Peyer's patch (tissue), 4 donors: ENCODE measurements around the gene ECM1. TPM values are rescaled to one million over a fixed set of nuclear protein-coding genes. Genes with fewer than 3 reads are reported as not detected.

Experiments
- DNase-seq, 3 donors: peaks; one replicate each; pipeline ENCODE4 v3.0.0-alpha.2; 2017 to 2019
- H3K27ac ChIP-seq, 4 donors: fragments of 200-600 bp; sonication (generic); one replicate each; pipeline ENCODE4 v1.5.1; 2016 to 2019
- H3K27me3 ChIP-seq, 2 donors: fragments of 200-600 bp; sonication (generic); one replicate each; pipeline ENCODE4 v1.5.1; 2019
- H3K36me3 ChIP-seq, 3 donors: fragments of 200-600 bp; sonication (generic); one replicate each; pipeline ENCODE4 v1.5.1; 2016 to 2019
- H3K4me1 ChIP-seq, 4 donors: fragments of 200-600 bp; sonication (generic); one replicate each; pipeline ENCODE4 v1.5.1; 2016 to 2019
- H3K4me3 ChIP-seq, 4 donors: fragments of 200-600 bp; sonication (generic); 1 replicate in 3 of 4; 2 replicates in 1 of 4; pipeline ENCODE4 v1.5.1; 2016 to 2019; ENCODE audit warnings: mild to moderate bottlenecking in 1 of 4
- H3K9me3 ChIP-seq, 4 donors: fragments of 200-600 bp; sonication (generic); one replicate each; pipeline ENCODE4 v1.5.1; 2016 to 2019; ENCODE audit warnings: mild to moderate bottlenecking in 1 of 4
- CTCF ChIP-seq, 6 experiments: fragments of 450-650 bp in 4 of 6; fragments of 200-600 bp in 2 of 6; sonication (generic) in 1 of 6; IDR thresholded peaks; one replicate each; pipeline ENCODE4 v1.5.1; 2017 to 2019; ENCODE audit warnings: antibody characterized with exemption in 6 of 6, mild to moderate bottlenecking in 3 of 6, moderate library complexity in 1 of 6
- POLR2A ChIP-seq, 2 donors: fragments of 450-650 bp; IDR thresholded peaks; one replicate each; pipeline ENCODE4 v1.5.1; 2017; ENCODE audit warnings: antibody characterized with exemption in 2 of 2, mild to moderate bottlenecking in 2 of 2, moderate library complexity in 2 of 2
- total RNA-seq, 4 donors: library from RNA; depleted of rRNA; stranded (reverse); fragments of >200 nt; gene quantifications; one replicate each; pipeline ENCODE4 v1.1.0, GENCODE V29; 2016

Gene ECM1
- total RNA-seq, 4 donors from 2014 or later = 1.4 to 11.6 (median 9.6) TPM

- no peaks in the 10 kb centered on the region for H3K36me3 ChIP-seq
- TF ChIP-seq CTCF (IDR thresholded peaks at IDR 0.05) = no peak
- TF ChIP-seq POLR2A (IDR thresholded peaks at IDR 0.05) = no peak
- no peaks in the 10 kb centered on the region for H3K9me3 ChIP-seq
- H3K4me3 ChIP-seq = no peak overlapping the region
- no peaks in the 10 kb centered on the region for H3K27me3 ChIP-seq
- H3K4me1 ChIP-seq = peaks cover 0 to 12% (median 0%) of the 10 kb centered on the region in 4 donors
- H3K27ac ChIP-seq = peak overlapping the region in 1 of 4 donors; percentile 48
- no peak for DNase-seq
Measured at GRCh38 chr1:150529017-150529416, 21.1 kb downstream of the ECM1 start.

GRCh38 chr1:150530491-150531159 lies 22.7 kb downstream of the ECM1 start:
- Histone ChIP-seq H3K27ac (no peak overlapping the region), H3K36me3 (no peaks in the 10 kb centered on the region), H3K4me1 (peaks cover 0 to 12% (median 0%) of the 10 kb centered on the region in 4 donors), H3K4me3 (no peak overlapping the region), H3K9me3 (no peaks in the 10 kb centered on the region), H3K27me3 (no peaks in the 10 kb centered on the region)
- no peak for DNase-seq
- no peak for TF ChIP-seq CTCF (IDR thresholded peaks at IDR 0.05)
- TF ChIP-seq POLR2A (IDR thresholded peaks at IDR 0.05) = no peak

GRCh38 chr1:150532860-150533259 lies 25.0 kb downstream of the ECM1 start:
- no peak overlapping the region for H3K4me3 ChIP-seq
- H3K36me3 ChIP-seq = no peaks in the 10 kb centered on the region
- H3K4me1 ChIP-seq = peaks cover 0 to 12% (median 0%) of the 10 kb centered on the region in 4 donors
- H3K27ac ChIP-seq = peak overlapping the region in 2 of 4 donors; percentile 53 to 83
- DNase-seq = no peak
- H3K9me3 ChIP-seq = no peaks in the 10 kb centered on the region
- no peak for TF ChIP-seq CTCF (IDR thresholded peaks at IDR 0.05)
- TF ChIP-seq POLR2A (IDR thresholded peaks at IDR 0.05) = no peak
- no peaks in the 10 kb centered on the region for H3K27me3 ChIP-seq

GRCh38 chr1:150534002-150534401 lies 26.1 kb downstream of the ECM1 start:
- TF ChIP-seq CTCF (IDR thresholded peaks at IDR 0.05) = no peak
- no peak for TF ChIP-seq POLR2A (IDR thresholded peaks at IDR 0.05)
- H3K27me3 ChIP-seq = no peaks in the 10 kb centered on the region
- no peaks in the 10 kb centered on the region for H3K36me3 ChIP-seq
- peaks cover 0 to 7% (median 0%) of the 10 kb centered on the region in 4 donors for H3K4me1 ChIP-seq
- DNase-seq = no peak
- no peaks in the 10 kb centered on the region for H3K9me3 ChIP-seq
- no peak overlapping the region for H3K27ac ChIP-seq
- no peak overlapping the region for H3K4me3 ChIP-seq

- Histone ChIP-seq H3K27me3 (no peaks in the 10 kb centered on the region), H3K36me3 (no peaks in the 10 kb centered on the region), H3K9me3 (no peaks in the 10 kb centered on the region), H3K27ac (no peak overlapping the region), H3K4me3 (no peak overlapping the region), H3K4me1 (peaks cover 0 to 4% (median 0%) of the 10 kb centered on the region in 4 donors)
- no peak for DNase-seq
- no peak for TF ChIP-seq POLR2A (IDR thresholded peaks at IDR 0.05)
- no peak for TF ChIP-seq CTCF (IDR thresholded peaks at IDR 0.05)
Measured at GRCh38 chr1:150535511-150536287, 27.8 kb downstream of the ECM1 start.
